Loucy (cell line): ENCODE results near the gene CFAP77.
"Not testable (repeated sequence)": the region's sequence is repeated elsewhere in the genome, so short reads cannot be mapped to it uniquely, and the experiment has no call there.

Experiments
- H2AFZ ChIP-seq: fragments of 200-600 bp; sonication (generic); 2 replicates; pipeline ENCODE4 v1.6.0; 2016; ENCODE audit warnings: antibody characterized with exemption, mild to moderate bottlenecking, low read length, moderate library complexity
- H3F3A ChIP-seq: fragments of 200-600 bp; 2 replicates; pipeline ENCODE4 v1.6.0; 2016; ENCODE audit warnings: antibody characterized with exemption, low read depth, mild to moderate bottlenecking
- H3K27me3 ChIP-seq: fragments of 200-600 bp; sonication (generic); 2 replicates; pipeline ENCODE4 v1.6.1; 2014; ENCODE audit warnings: low read length, mild to moderate bottlenecking; ENCODE audit not compliant: insufficient read depth, poor library complexity, severe bottlenecking
- H3K36me3 ChIP-seq: fragments of 200-600 bp; sonication (generic); 2 replicates; pipeline ENCODE4 v1.6.1; 2016; ENCODE audit warnings: low read length; ENCODE audit not compliant: insufficient read depth
- H3K4me1 ChIP-seq: fragments of 200-600 bp; sonication (generic); 2 replicates; pipeline ENCODE4 v1.5.1; 2014; ENCODE audit warnings: low read length, mild to moderate bottlenecking; ENCODE audit not compliant: insufficient read depth, poor library complexity, severe bottlenecking
- H3K4me2 ChIP-seq: fragments of 200-600 bp; sonication (generic); 2 replicates; pipeline ENCODE4 v1.6.0; 2014; ENCODE audit warnings: antibody characterized with exemption, low read length, low read depth, mild to moderate bottlenecking; ENCODE audit not compliant: poor library complexity, severe bottlenecking
- H3K4me3 ChIP-seq: fragments of 200-600 bp; sonication (generic); 2 replicates; pipeline ENCODE4 v1.5.1; 2014; ENCODE audit warnings: low read length, mild to moderate bottlenecking, mixed read lengths; ENCODE audit not compliant: poor library complexity, severe bottlenecking
- H3K79me2 ChIP-seq: fragments of 200-600 bp; sonication (generic); 2 replicates; pipeline ENCODE4 v1.6.1; 2014; ENCODE audit warnings: low read length; ENCODE audit not compliant: insufficient read depth
- H3K9ac ChIP-seq: fragments of 200-600 bp; sonication (generic); 2 replicates; pipeline ENCODE4 v1.6.0; 2014; ENCODE audit warnings: mild to moderate bottlenecking, low read depth, low read length, moderate library complexity; ENCODE audit not compliant: poor library complexity, severe bottlenecking
- H3K9me2 ChIP-seq: fragments of 200-600 bp; sonication (generic); replicated peaks from 2 replicates; pipeline ENCODE4 v1.6.1; 2016; ENCODE audit warnings: low read depth, low read length, mixed read lengths
- H3K9me3 ChIP-seq: fragments of 200-600 bp; sonication (generic); 2 replicates; pipeline ENCODE4 v1.6.1; 2014; ENCODE audit warnings: mild to moderate bottlenecking, antibody characterized with exemption, low read length, low read depth; ENCODE audit not compliant: insufficient read depth
- H4K20me1 ChIP-seq: fragments of 200-600 bp; sonication (generic); 2 replicates; pipeline ENCODE4 v1.6.0; 2014; ENCODE audit warnings: antibody characterized with exemption, low read length, mild to moderate bottlenecking; ENCODE audit not compliant: insufficient read depth, poor library complexity, severe bottlenecking
- EZH2phosphoT487 ChIP-seq: fragments of 200-600 bp; IDR thresholded peaks from 2 replicates; pipeline ENCODE4 v1.6.1; 2018; ENCODE audit warnings: antibody characterized with exemption, mild to moderate bottlenecking, moderate library complexity, borderline replicate concordance
- TF ChIP-seq, protein P1 (sequence below): fragments of 200-600 bp; sonication (generic); conservative IDR thresholded peaks from 2 replicates; pipeline ENCODE4 v1.5.1; 2014; ENCODE audit warnings: mild to moderate bottlenecking, antibody characterized with exemption, low read length

Gene CFAP77

DNA sequence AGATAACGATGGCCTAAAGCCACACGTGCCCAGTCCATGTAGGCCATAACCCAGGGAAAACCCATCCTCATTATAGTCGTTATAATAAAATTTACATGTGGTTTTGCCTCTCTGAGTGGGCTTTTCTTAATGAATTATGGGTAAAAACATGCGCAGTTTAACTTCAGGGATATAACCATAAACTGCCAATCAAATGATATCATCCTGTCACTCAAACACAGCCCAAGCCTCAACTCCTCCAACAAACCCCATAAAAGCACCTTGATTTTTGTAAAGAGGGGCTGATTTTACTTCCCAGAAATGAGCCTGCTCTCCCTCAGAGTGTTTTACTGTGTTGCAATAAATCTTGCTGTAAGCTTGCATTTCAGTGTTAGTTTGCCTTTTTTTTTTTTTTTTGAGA, 39.4 kb upstream of the CFAP77 start:
- no peaks in the 10 kb centered on the region for H3K27me3 ChIP-seq
- H3K79me2 ChIP-seq, result no peaks in the 10 kb centered on the region
- no peak overlapping the region for H2AFZ ChIP-seq
- no peaks in the 10 kb centered on the region for H3K9me2 ChIP-seq
- H3K4me1 ChIP-seq, result peaks cover 16% of the 10 kb centered on the region
- H3F3A ChIP-seq, result no peaks in the 10 kb centered on the region
- H3K4me2 ChIP-seq, result no peak overlapping the region
- H3K9me3 ChIP-seq, result no peaks in the 10 kb centered on the region
- no peak for TF ChIP-seq EZH2phosphoT487
- TF ChIP-seq, protein P1, sequence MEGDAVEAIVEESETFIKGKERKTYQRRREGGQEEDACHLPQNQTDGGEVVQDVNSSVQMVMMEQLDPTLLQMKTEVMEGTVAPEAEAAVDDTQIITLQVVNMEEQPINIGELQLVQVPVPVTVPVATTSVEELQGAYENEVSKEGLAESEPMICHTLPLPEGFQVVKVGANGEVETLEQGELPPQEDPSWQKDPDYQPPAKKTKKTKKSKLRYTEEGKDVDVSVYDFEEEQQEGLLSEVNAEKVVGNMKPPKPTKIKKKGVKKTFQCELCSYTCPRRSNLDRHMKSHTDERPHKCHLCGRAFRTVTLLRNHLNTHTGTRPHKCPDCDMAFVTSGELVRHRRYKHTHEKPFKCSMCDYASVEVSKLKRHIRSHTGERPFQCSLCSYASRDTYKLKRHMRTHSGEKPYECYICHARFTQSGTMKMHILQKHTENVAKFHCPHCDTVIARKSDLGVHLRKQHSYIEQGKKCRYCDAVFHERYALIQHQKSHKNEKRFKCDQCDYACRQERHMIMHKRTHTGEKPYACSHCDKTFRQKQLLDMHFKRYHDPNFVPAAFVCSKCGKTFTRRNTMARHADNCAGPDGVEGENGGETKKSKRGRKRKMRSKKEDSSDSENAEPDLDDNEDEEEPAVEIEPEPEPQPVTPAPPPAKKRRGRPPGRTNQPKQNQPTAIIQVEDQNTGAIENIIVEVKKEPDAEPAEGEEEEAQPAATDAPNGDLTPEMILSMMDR, result no peak
- H3K9ac ChIP-seq, result no peak overlapping the region
- H4K20me1 ChIP-seq, result no peaks in the 10 kb centered on the region
- no peak overlapping the region for H3K4me3 ChIP-seq
- peaks cover 12% of the 10 kb centered on the region; the same call in 1 of the 2 replicates for H3K36me3 ChIP-seq

DNA sequence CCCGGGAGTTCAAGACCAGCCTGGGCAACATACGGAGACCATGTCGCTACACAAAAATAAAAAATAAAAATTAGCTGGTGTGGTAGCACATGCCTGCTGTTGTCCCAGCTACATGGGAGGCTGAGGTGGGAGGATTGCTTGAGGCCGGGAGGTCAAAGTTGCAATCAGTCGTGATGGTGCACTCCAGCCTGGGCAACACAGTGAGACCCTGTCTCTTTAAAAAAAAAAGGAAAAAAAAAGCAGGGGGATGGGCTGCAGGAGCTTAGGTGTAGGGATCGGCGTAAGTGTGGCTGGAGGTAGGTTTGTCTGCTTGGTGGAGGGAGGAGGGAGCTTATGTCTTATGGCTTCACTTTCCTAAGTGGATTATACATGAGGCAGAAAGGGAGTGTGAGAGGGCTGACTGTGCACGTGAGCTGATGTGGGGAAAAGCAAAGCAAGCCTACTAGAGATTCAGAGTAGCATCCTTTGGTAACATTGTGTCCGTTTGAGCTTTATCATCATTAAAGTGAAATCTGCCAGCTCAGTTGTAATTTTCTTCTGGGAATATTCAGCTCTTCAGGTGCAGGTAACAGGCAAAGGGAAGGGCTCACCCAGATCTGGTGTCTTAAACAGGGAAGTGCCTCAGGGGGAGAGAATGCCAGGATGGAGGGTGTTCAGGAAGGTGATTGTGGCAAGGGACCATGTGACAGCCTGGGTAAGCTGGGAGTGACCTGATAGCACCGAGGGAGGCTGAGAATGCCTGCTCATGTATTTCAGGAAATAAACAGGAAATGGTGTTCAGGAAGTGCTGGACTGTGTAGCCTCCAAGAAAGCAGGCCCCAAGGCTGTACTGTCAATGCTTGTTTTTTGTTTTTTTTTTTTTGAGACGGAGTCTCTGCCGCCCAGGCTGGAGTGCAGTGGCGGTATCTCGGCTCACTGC, 37.6 kb upstream of the CFAP77 start:
- H3K79me2 ChIP-seq, result no peaks in the 10 kb centered on the region
- no peaks in the 10 kb centered on the region for H3K27me3 ChIP-seq
- TF ChIP-seq, protein P1, result no peak
- no peak for TF ChIP-seq EZH2phosphoT487
- H3K4me1 ChIP-seq, result peaks cover 16% of the 10 kb centered on the region
- no peak overlapping the region for H2AFZ ChIP-seq
- H4K20me1 ChIP-seq, result no peaks in the 10 kb centered on the region
- peak overlapping the region; percentile 38 for H3K4me3 ChIP-seq
- no peaks in the 10 kb centered on the region for H3K9me2 ChIP-seq
- no peaks in the 10 kb centered on the region for H3K9me3 ChIP-seq
- H3K9ac ChIP-seq, result no peak overlapping the region
- H3K4me2 ChIP-seq, result peak overlapping the region; percentile 45
- H3K36me3 ChIP-seq, result peaks cover 31% of the 10 kb centered on the region; the same call in 1 of the 2 replicates
- H3F3A ChIP-seq, result no peaks in the 10 kb centered on the region

DNA sequence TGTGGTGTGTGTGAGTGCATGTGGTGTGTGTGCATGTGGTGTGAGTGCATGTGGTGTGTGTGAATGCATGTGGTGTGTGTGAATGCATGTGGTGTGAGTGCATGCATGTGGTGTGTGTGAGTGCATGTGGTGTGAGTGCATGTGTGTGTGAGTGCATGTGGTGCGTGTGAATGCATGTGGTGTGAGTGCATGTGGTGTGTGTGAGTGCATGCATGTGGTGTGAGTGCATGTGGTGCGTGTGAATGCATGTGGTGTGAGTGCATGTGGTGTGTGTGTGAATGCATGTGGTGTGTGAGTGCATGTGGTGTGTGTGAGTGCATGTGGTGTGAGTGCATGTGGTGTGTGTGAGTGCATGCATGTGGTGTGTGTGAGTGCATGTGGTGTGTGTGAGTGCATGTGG, 32.2 kb upstream of the CFAP77 start:
- peaks cover 70% of the 10 kb centered on the region; the same call in 1 of the 2 replicates for H3K36me3 ChIP-seq
- H3K4me3 ChIP-seq, result not testable (repeated sequence)

DNA sequence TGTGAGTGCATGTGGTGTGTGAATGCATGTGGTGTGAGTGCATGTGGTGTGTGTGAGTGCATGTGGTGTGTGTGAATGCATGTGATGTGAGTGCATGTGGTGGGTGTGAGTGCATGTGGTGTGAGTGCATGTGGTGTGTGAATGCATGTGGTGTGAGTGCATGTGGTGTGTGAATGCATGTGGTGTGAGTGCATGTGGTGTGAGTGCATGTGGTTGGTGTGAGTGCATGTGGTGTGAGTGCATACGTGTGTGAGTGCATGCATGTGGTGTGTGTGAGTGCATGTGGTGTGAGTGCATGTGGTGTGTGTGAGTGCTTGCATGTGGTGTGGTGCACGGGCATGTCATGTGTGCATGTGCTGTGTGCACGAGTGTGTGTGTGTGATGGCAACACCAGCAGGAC, 31.6 kb upstream of the CFAP77 start:
- H3K9me2 ChIP-seq, H3K9me3 ChIP-seq, H3K9ac ChIP-seq, H3K27me3 ChIP-seq, H4K20me1 ChIP-seq, H3K4me2 ChIP-seq, H3K4me3 ChIP-seq, H2AFZ ChIP-seq, H3F3A ChIP-seq: not testable (repeated sequence)
- Histone ChIP-seq H3K79me2 (peaks cover 17% of the 10 kb centered on the region), H3K36me3 (peaks cover 74% of the 10 kb centered on the region; the same call in 1 of the 2 replicates), H3K4me1 (peaks cover 23% of the 10 kb centered on the region)

More for the DNA sequence above, 32.2 kb upstream of the CFAP77 start:
- H3K9ac ChIP-seq, H4K20me1 ChIP-seq, H3K4me2 ChIP-seq, H3K9me3 ChIP-seq, H3K27me3 ChIP-seq, H2AFZ ChIP-seq, H3F3A ChIP-seq, H3K9me2 ChIP-seq: not testable (repeated sequence)
- Histone ChIP-seq H3K4me1 (peaks cover 24% of the 10 kb centered on the region), H3K79me2 (peaks cover 13% of the 10 kb centered on the region)
